RCC 7860 (cell line): ENCODE results near the gene SMARCAD1.

Source experiments
- DNase-seq: peaks from one replicate; pipeline ENCODE4 v3.0.0-alpha.2; 2015; ENCODE audit warnings: low spot score
- FAIRE-seq: peaks from 2 replicates; lab custom pipeline; 2012; peaks lifted over from hg19 to GRCh38; lab: Jason Lieb, UNC

SMARCAD1 gene

GRCh38 chr4:94226763-94227162 is 19.1 kb downstream of the SMARCAD1 start:
- FAIRE-seq (no peak), DNase-seq (no peak)

GRCh38 chr4:94228493-94229216 is 21.0 kb downstream of the SMARCAD1 start:
- no peak for FAIRE-seq
- DNase-seq = no peak

GRCh38 chr4:94232519-94232918 is 24.9 kb downstream of the SMARCAD1 start:
- FAIRE-seq = no peak

GRCh38 chr4:94235825-94236224 is 28.2 kb downstream of the SMARCAD1 start:
- no peak for FAIRE-seq
- DNase-seq = no peak

More at GRCh38 chr4:94232519-94232918, 24.9 kb downstream of the SMARCAD1 start:
- no peak for DNase-seq

- FAIRE-seq (no peak), DNase-seq (no peak)
These were observed 29.6 kb downstream of the SMARCAD1 start for GRCh38 chr4:94237271-94237670.

- DNase-seq (no peak), FAIRE-seq (no peak)
These were observed 30.5 kb downstream of the SMARCAD1 start for GRCh38 chr4:94238160-94238559.

- DNase-seq (no peak), FAIRE-seq (no peak)
These were observed 32.7 kb downstream of the SMARCAD1 start for GRCh38 chr4:94240384-94240783.

GRCh38 chr4:94244087-94244828 is 36.6 kb downstream of the SMARCAD1 start:
- no peak for DNase-seq
- no peak for FAIRE-seq

- no peak for FAIRE-seq
- DNase-seq = no peak
These were observed 37.1 kb downstream of the SMARCAD1 start for GRCh38 chr4:94244829-94245185.

GRCh38 chr4:94251094-94251493 is 43.4 kb downstream of the SMARCAD1 start:
- FAIRE-seq = no peak
- no peak for DNase-seq

- DNase-seq = no peak
- no peak for FAIRE-seq
These were observed 45.4 kb downstream of the SMARCAD1 start for GRCh38 chr4:94253036-94253435.

- DNase-seq (no peak), FAIRE-seq (no peak)
These were observed 48.6 kb downstream of the SMARCAD1 start for GRCh38 chr4:94256144-94256783.

- FAIRE-seq (no peak), DNase-seq (no peak)
These were observed 49.2 kb downstream of the SMARCAD1 start for GRCh38 chr4:94256828-94257227.

- DNase-seq (no peak), FAIRE-seq (no peak)
These were observed 54.7 kb downstream of the SMARCAD1 start for GRCh38 chr4:94262163-94263016.

- no peak for DNase-seq
- no peak for FAIRE-seq
These were observed 59.4 kb downstream of the SMARCAD1 start for GRCh38 chr4:94267037-94267436.

GRCh38 chr4:94271248-94271647 is 63.6 kb downstream of the SMARCAD1 start:
- DNase-seq (no peak), FAIRE-seq (no peak)

- FAIRE-seq (no peak), DNase-seq (no peak)
These were observed 67.2 kb downstream of the SMARCAD1 start for GRCh38 chr4:94274912-94275311.

- FAIRE-seq (no peak), DNase-seq (no peak)
These were observed 68.5 kb downstream of the SMARCAD1 start for GRCh38 chr4:94276204-94276603.

GRCh38 chr4:94277534-94277933 is 69.9 kb downstream of the SMARCAD1 start:
- no peak for FAIRE-seq
- DNase-seq = no peak

GRCh38 chr4:94278781-94279180 is 71.1 kb downstream of the SMARCAD1 start:
- FAIRE-seq = no peak

GRCh38 chr4:94284889-94285288 is 77.2 kb downstream of the SMARCAD1 start:
- DNase-seq (no peak), FAIRE-seq (no peak)

More at GRCh38 chr4:94278781-94279180, 71.1 kb downstream of the SMARCAD1 start:
- DNase-seq = no peak
